H1 (cell line): Measurements from ENCODE around the gene RTN4. TPM values are rescaled to one million over a fixed set of nuclear protein-coding genes. Genes with fewer than 3 reads are reported as not detected.

ENCODE experiments used
- CTCF ChIA-PET: fragments of 300-600 bp; sonication (Branson Sonifier 250); formaldehyde crosslinking; loops from one replicate; lab custom pipeline; 2021; ENCODE audit not compliant: partially characterized antibody; lab: Charles Lee
- POLR2A ChIA-PET: fragments of 300-600 bp; sonication (Branson Sonifier 250); formaldehyde crosslinking; loops from one replicate; lab custom pipeline; 2021; ENCODE audit warnings: inconsistent platforms; ENCODE audit not compliant: partially characterized antibody; lab: Charles Lee
- DNase-seq, 2 experiments: peaks; one replicate each; pipeline versions ENCODE4 v3.0.0 to v3.0.0-alpha.2; 2010 to 2022; ENCODE audit warnings: low spot score in 2 of 2, low read depth in 1 of 2, mixed read lengths in 1 of 2
- FAIRE-seq: peaks from 2 replicates; lab custom pipeline; 2011; peaks lifted over from hg19 to GRCh38; lab: Jason Lieb, UNC
- H2AFZ ChIP-seq: 2 replicates; pipeline ENCODE4 v1.8.1; 2012; ENCODE audit warnings: low read length, inconsistent platforms
- H2AK5ac ChIP-seq: 2 replicates; pipeline ENCODE4 v1.6.1; 2013; ENCODE audit warnings: low read depth, low read length
- H2BK120ac ChIP-seq: replicated peaks from 2 replicates; pipeline ENCODE3; 2013; ENCODE audit warnings: low read depth, low read length, inconsistent platforms
- H2BK12ac ChIP-seq: 2 replicates; pipeline ENCODE4 v1.6.1; 2013; ENCODE audit warnings: low read depth, low read length
- H2BK15ac ChIP-seq: 2 replicates; pipeline ENCODE4 v1.6.1; 2013; ENCODE audit warnings: low read length
- H2BK20ac ChIP-seq: 2 replicates; pipeline ENCODE4 v1.6.1; 2013; ENCODE audit warnings: low read length
- H2BK5ac ChIP-seq: 2 replicates; pipeline ENCODE4 v1.6.1; 2013; ENCODE audit warnings: low read depth, low read length
- H3K14ac ChIP-seq: 2 replicates; pipeline ENCODE4 v1.6.1; 2013; ENCODE audit warnings: inconsistent platforms; ENCODE audit not compliant: insufficient read length
- H3K18ac ChIP-seq: 2 replicates; pipeline ENCODE4 v1.6.1; 2013; ENCODE audit warnings: low read length; ENCODE audit errors: extremely low read depth
- H3K23ac ChIP-seq: 2 replicates; pipeline ENCODE4 v1.6.1; 2013; ENCODE audit warnings: inconsistent platforms; ENCODE audit not compliant: insufficient read length
- H3K23me2 ChIP-seq: 2 replicates; pipeline ENCODE4 v1.6.1; 2013; ENCODE audit warnings: low read depth, low read length
- H3K27ac ChIP-seq: 2 replicates; pipeline ENCODE4 v1.6.1; 2011; ENCODE audit warnings: low read depth, low read length, inconsistent platforms
- H3K27me3 ChIP-seq, 4 experiments: replicated peaks in 1 of 4; 1 replicate in 1 of 4; 2 replicates in 3 of 4; pipeline versions ENCODE4 v1.6.1 to v1.8.1; 2011 to 2013; ENCODE audit warnings: low read length in 3 of 4, mild to moderate bottlenecking in 3 of 4, inconsistent platforms in 2 of 4, mixed read lengths in 2 of 4, moderate library complexity in 1 of 4; ENCODE audit not compliant: control insufficient read depth in 3 of 4, insufficient read depth in 3 of 4; ENCODE audit errors: extremely low read depth in 1 of 4
- H3K36me3 ChIP-seq, 4 experiments: 2 replicates each; pipeline versions ENCODE4 v1.6.1 to v1.8.1; 2011 to 2013; ENCODE audit warnings: mild to moderate bottlenecking in 4 of 4, low read length in 3 of 4, moderate library complexity in 2 of 4, control low read depth in 1 of 4, inconsistent platforms in 1 of 4; ENCODE audit not compliant: insufficient read depth in 4 of 4, control insufficient read depth in 2 of 4
- H3K4ac ChIP-seq: replicated peaks from 2 replicates; pipeline ENCODE3; 2013; ENCODE audit warnings: low read length, low read depth, mixed read lengths, inconsistent platforms; ENCODE audit not compliant: insufficient read length
- H3K4me1 ChIP-seq, 4 experiments: replicated peaks in 1 of 4; 1 replicate in 1 of 4; 2 replicates in 3 of 4; pipeline versions ENCODE4 v1.6.1 to v1.8.1; 2011 to 2013; ENCODE audit warnings: low read length in 3 of 4, inconsistent platforms in 2 of 4, mixed read lengths in 1 of 4; ENCODE audit not compliant: insufficient read depth in 4 of 4, control insufficient read depth in 3 of 4
- H3K4me2 ChIP-seq, 2 experiments: 2 replicates each; pipeline versions ENCODE4 v1.6.1 to v1.8.1; 2011 to 2013; ENCODE audit warnings: low read depth in 2 of 2, low read length in 2 of 2, control low read depth in 1 of 2, inconsistent platforms in 1 of 2, mild to moderate bottlenecking in 1 of 2; ENCODE audit not compliant: insufficient read depth in 1 of 2
- H3K4me3 ChIP-seq, 4 experiments: fragments of 200-600, 300-600 bp in 1 of 4; sonication (generic), shearing (Covaris generic), sonication (Bioruptor Twin) in 1 of 4; 2 replicates each; pipeline versions ENCODE4 v1.5.1 to v1.8.1; 2011 to 2016; ENCODE audit warnings: low read length in 4 of 4, low read depth in 3 of 4, control low read depth in 2 of 4, inconsistent platforms in 2 of 4, mild to moderate bottlenecking in 2 of 4, mixed read lengths in 1 of 4, moderate library complexity in 1 of 4; ENCODE audit not compliant: insufficient read depth in 2 of 4; ENCODE audit errors: extremely low read depth in 1 of 4
- H3K56ac ChIP-seq: replicated peaks from 2 replicates; pipeline ENCODE3; 2013; ENCODE audit warnings: low read depth, mild to moderate bottlenecking, mixed read lengths, low read length, inconsistent platforms; ENCODE audit not compliant: insufficient read length
- H3K79me1 ChIP-seq: 2 replicates; pipeline ENCODE4 v1.6.1; 2013; ENCODE audit warnings: low read depth, low read length, control low read depth
- H3K79me2 ChIP-seq, 2 experiments: 2 replicates each; pipeline versions ENCODE4 v1.6.1 to v1.8.1; 2012 to 2013; ENCODE audit warnings: low read length in 2 of 2, mild to moderate bottlenecking in 2 of 2, inconsistent platforms in 1 of 2; ENCODE audit not compliant: insufficient read depth in 2 of 2, control insufficient read depth in 1 of 2
- H3K9ac ChIP-seq, 4 experiments: replicated peaks in 1 of 4; 1 replicate in 1 of 4; 2 replicates in 3 of 4; pipeline versions ENCODE4 v1.6.1 to v1.8.1; 2011 to 2013; ENCODE audit warnings: low read depth in 3 of 4, low read length in 3 of 4, control low read depth in 2 of 4, mild to moderate bottlenecking in 2 of 4, moderate library complexity in 2 of 4, inconsistent platforms in 1 of 4; ENCODE audit errors: extremely low read depth in 1 of 4
- H3K9me3 ChIP-seq, 2 experiments: 2 replicates each; pipeline versions ENCODE4 v1.6.1 to v1.8.1; 2012 to 2013; ENCODE audit warnings: mild to moderate bottlenecking in 2 of 2, moderate library complexity in 2 of 2, control low read depth in 1 of 2, inconsistent platforms in 1 of 2, low read depth in 1 of 2, low read length in 1 of 2, mixed read lengths in 1 of 2; ENCODE audit not compliant: insufficient read depth in 2 of 2
- H4K20me1 ChIP-seq, 2 experiments: replicated peaks in 1 of 2; 2 replicates each; pipeline versions ENCODE3 to v1.8.1; 2011 to 2013; ENCODE audit warnings: inconsistent platforms in 2 of 2, low read length in 2 of 2, mild to moderate bottlenecking in 1 of 2; ENCODE audit not compliant: insufficient read depth in 2 of 2, control insufficient read depth in 1 of 2
- H4K5ac ChIP-seq: 2 replicates; pipeline ENCODE4 v1.6.1; 2013; ENCODE audit warnings: low read length, low read depth, mixed read lengths, inconsistent platforms; ENCODE audit not compliant: insufficient read length
- H4K8ac ChIP-seq: 2 replicates; pipeline ENCODE4 v1.8.0; 2013; ENCODE audit warnings: mild to moderate bottlenecking, moderate library complexity, low read length, inconsistent platforms; ENCODE audit not compliant: insufficient read depth; ENCODE audit errors: extremely low read depth
- H4K91ac ChIP-seq: replicated peaks from 2 replicates; pipeline ENCODE3; 2013; ENCODE audit warnings: low read length, mixed read lengths, inconsistent platforms; ENCODE audit not compliant: insufficient read length
- BACH1 ChIP-seq: IDR thresholded peaks from 2 replicates; pipeline ENCODE4 v1.6.1; 2012; ENCODE audit warnings: low read length, improper control_type of control experiment
- BCL11A ChIP-seq, 2 experiments: IDR thresholded peaks; one replicate each; pipeline ENCODE4 v1.6.1; 2011; ENCODE audit warnings: low read depth in 2 of 2, low read length in 2 of 2, mild to moderate bottlenecking in 2 of 2
- BRCA1 ChIP-seq: IDR thresholded peaks from 2 replicates; pipeline ENCODE4 v1.6.1; 2012; ENCODE audit warnings: low read depth, low read length, improper control_type of control experiment
- CHD2 ChIP-seq: IDR thresholded peaks from 2 replicates; pipeline ENCODE4 v1.6.1; 2012; ENCODE audit warnings: low read length, improper control_type of control experiment
- EGR1 ChIP-seq: IDR thresholded peaks from 2 replicates; pipeline ENCODE4 v1.6.1; 2011; ENCODE audit warnings: low read depth, low read length, borderline replicate concordance
- JUND ChIP-seq: IDR thresholded peaks from 2 replicates; pipeline ENCODE4 v1.6.1; 2011; ENCODE audit warnings: mild to moderate bottlenecking, improper control_type of control experiment, low read length
- NRF1 ChIP-seq: IDR thresholded peaks from 2 replicates; pipeline ENCODE4 v1.6.1; 2011; ENCODE audit warnings: mild to moderate bottlenecking, low read depth, low read length, improper control_type of control experiment
- POLR2A ChIP-seq, 2 experiments: IDR thresholded peaks; 1 replicate in 1 of 2; 2 replicates in 1 of 2; pipeline ENCODE4 v1.6.1; 2011; ENCODE audit warnings: low read depth in 2 of 2, low read length in 2 of 2, mild to moderate bottlenecking in 2 of 2; ENCODE audit errors: control extremely low read depth in 1 of 2
- POLR2AphosphoS5 ChIP-seq: IDR thresholded peaks from 2 replicates; pipeline ENCODE4 v1.6.1; 2011; ENCODE audit warnings: low read depth, low read length
- POU5F1 ChIP-seq: IDR thresholded peaks from 2 replicates; pipeline ENCODE4 v1.6.1; 2011; ENCODE audit warnings: low read depth, mild to moderate bottlenecking, low read length, moderate library complexity
- SP4 ChIP-seq: IDR thresholded peaks from 2 replicates; pipeline ENCODE4 v1.6.1; 2012; ENCODE audit warnings: low read length, inconsistent platforms
- WGBS, 2 experiments: shearing (Covaris generic) in 1 of 2; methylation state at CpG; one replicate each; pipeline versions ENCODE4 v1.1.6 to v1.1.7; 2013 to 2015; ENCODE audit warnings: low lambda C conversion rate in 2 of 2, mixed read lengths in 2 of 2, inconsistent platforms in 1 of 2, low coverage in 1 of 2, missing lambda C conversion rate in 1 of 2; ENCODE audit not compliant: insufficient replicate concordance in 2 of 2, insufficient coverage in 1 of 2, insufficient read length in 1 of 2; ENCODE audit errors: extremely low coverage in 1 of 2, missing lambda C conversion rate in 1 of 2; 5-methylcytosine and 5-hydroxymethylcytosine counted together
- polyA plus RNA-seq, 7 experiments: library from polyadenylated mRNA; depleted of rRNA in 3 of 7; stranded (reverse) in 5 of 7; unstranded in 2 of 7; fragments of >200 nt in 5 of 7; fragments of 200-250 nt in 2 of 7; gene quantifications; 1 replicate in 5 of 7; 2 replicates in 1 of 7; 4 replicates in 1 of 7; pipeline versions ENCODE4 v1.2.1 to v1.2.3, GENCODE V29; 2011 to 2013; ENCODE audit warnings: missing spikeins in 2 of 7, mixed read lengths in 2 of 7
- total RNA-seq: library from RNA; stranded (reverse); fragmentation: NEBNext Ultra II Directional; extraction: Animal tissue kit (Norgen Biotek cat#: 25700); gene quantifications from 2 replicates; pipeline ENCODE4 v1.2.1, GENCODE V29; 2021
- TF ChIP-seq, protein P1 (sequence below): IDR thresholded peaks from 2 replicates; pipeline ENCODE4 v1.6.1; 2011; ENCODE audit warnings: low read length, improper control_type of control experiment

The RTN4 gene
- total and polyA plus RNA-seq, 2 of the 8 experiments (the other 6 are each of a cell fraction or from before 2014, with no cell fraction given) = 179 to 242 TPM

DNA sequence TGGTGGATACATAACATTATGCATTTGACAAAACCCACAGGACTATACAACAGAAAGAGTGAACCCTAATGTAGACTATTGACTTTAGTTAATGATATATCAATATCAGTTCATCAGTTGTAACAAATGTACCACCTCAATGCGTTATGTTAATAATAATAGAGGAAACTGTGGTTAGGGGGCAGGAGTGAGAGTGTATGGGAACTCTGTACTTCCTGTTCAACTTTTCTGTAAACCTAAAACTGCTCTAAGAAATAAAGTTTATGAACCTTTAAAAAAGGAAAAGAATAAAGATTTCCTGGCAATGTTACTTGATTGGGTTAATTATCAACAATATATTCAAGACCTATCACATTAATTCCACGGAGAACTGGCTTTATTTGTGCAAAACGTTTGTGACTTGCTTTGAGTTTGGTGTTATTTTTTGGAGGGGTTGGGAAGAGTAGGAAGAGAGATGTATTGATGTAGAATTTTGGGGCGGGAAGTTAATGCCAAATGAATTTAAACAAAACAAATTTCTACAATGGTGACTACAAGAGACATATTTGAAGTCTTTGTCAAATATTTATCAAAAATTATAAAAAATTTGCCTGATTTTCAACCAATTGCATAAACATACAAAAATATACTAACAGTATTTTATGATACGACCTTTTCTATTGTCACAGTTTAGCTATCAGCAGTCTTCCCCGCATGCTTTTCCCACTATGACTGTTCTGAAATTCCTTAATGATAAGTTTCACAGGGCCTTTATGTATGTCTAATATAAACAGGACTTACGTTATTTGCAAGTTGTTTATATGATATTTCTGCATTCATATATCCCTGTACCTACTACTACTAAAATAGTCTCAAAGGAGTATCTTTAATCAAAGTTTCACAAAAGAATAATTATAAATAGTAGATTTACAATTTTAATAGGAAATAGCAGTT is 2.1 kb upstream of the RTN4 start:
- H2BK20ac ChIP-seq = no peak overlapping the region
- POLR2A ChIA-PET = interaction anchor here (3.0 to 3.3 kb wide), 2 partner anchors 82 to 111 kb away, joined by 10 to 21 read pairs; no protein-coding TSS in a partner anchor
- peak overlapping the region in 1 of 2 experiments; percentile 79; a peak in 2 of 4 replicates for H3K4me2 ChIP-seq
- H3K4me3 ChIP-seq = no peak overlapping the region; a peak in 1 of 8 replicates
- no peak overlapping the region for H2BK5ac ChIP-seq
- H2BK120ac ChIP-seq = no peak overlapping the region
- 86 to 89% methylated on average over 1 to 7 of the region's 7 CpGs for WGBS, 2 experiments
- H3K79me1 ChIP-seq = no peaks in the 10 kb centered on the region
- H3K23me2 ChIP-seq = peaks cover 4% of the 10 kb centered on the region
- H2BK15ac ChIP-seq = no peak overlapping the region
- H2AK5ac ChIP-seq = no peak overlapping the region
- H3K27ac ChIP-seq = no peak overlapping the region
- H3K56ac ChIP-seq = no peak overlapping the region
- H3K9ac ChIP-seq = no peak overlapping the region
- DNase-seq (no peak), FAIRE-seq (no peak)
- no peak overlapping the region for H2AFZ ChIP-seq
- no peak overlapping the region for H3K18ac ChIP-seq
- CTCF ChIA-PET = interaction anchor here (0.8 to 2.3 kb wide), 7 partner anchors 10 to 123 kb away, joined by 3 to 7 read pairs (median 5); no protein-coding TSS in a partner anchor
- H4K5ac ChIP-seq = no peak overlapping the region
- H3K4me1 ChIP-seq = peaks cover 0 to 7% (median 6%) of the 10 kb centered on the region in 4 experiments; a peak in 4 of 7 replicates
- no peak overlapping the region for H3K14ac ChIP-seq
- no peaks in the 10 kb centered on the region for H3K27me3 ChIP-seq
- H3K36me3 ChIP-seq = no peaks in the 10 kb centered on the region; a peak in 1 of 8 replicates
- H3K9me3 ChIP-seq = no peaks in the 10 kb centered on the region
- peaks cover 5 to 6% of the 10 kb centered on the region in 2 experiments for H4K20me1 ChIP-seq
- H3K4ac ChIP-seq = no peak overlapping the region
- no peak overlapping the region for H3K23ac ChIP-seq
- H4K91ac ChIP-seq = no peak overlapping the region
- H4K8ac ChIP-seq = no peak overlapping the region
- H3K79me2 ChIP-seq = peaks cover 14 to 21% of the 10 kb centered on the region in 2 experiments
- H2BK12ac ChIP-seq = no peak overlapping the region
- TF ChIP-seq BRCA1 (no peak), NRF1 (no peak), BCL11A (IDR thresholded peaks at IDR 0.05; ENCODE audit: low read depth in 2 of 2, low read length in 2 of 2) (no peak), BACH1 (no peak), SP4 (no peak), POU5F1 (no peak), POLR2A (IDR thresholded peaks at IDR 0.05; ENCODE audit: control extremely low read depth in 1 of 2, low read depth in 2 of 2, low read length in 2 of 2) (no peak), CHD2 (no peak), POLR2AphosphoS5 (no peak), JUND (no peak), EGR1 (no peak)
- TF ChIP-seq, protein P1, sequence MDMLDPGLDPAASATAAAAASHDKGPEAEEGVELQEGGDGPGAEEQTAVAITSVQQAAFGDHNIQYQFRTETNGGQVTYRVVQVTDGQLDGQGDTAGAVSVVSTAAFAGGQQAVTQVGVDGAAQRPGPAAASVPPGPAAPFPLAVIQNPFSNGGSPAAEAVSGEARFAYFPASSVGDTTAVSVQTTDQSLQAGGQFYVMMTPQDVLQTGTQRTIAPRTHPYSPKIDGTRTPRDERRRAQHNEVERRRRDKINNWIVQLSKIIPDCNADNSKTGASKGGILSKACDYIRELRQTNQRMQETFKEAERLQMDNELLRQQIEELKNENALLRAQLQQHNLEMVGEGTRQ = no peak
